DMS153 treated with DMSO at 0.1 percent for 48 hours (cell line): ENCODE measurements around the gene ADIPOR1.
"Not testable (repeated sequence)": the region's sequence is repeated elsewhere in the genome, so short reads cannot be mapped to it uniquely, and the experiment has no call there.

Experiments
- DNase-seq: peaks from one replicate; lab custom pipeline; 2025; ENCODE audit not compliant: unreplicated experiment; lab: John Stamatoyannopoulos, UW

ADIPOR1 gene

DNA sequence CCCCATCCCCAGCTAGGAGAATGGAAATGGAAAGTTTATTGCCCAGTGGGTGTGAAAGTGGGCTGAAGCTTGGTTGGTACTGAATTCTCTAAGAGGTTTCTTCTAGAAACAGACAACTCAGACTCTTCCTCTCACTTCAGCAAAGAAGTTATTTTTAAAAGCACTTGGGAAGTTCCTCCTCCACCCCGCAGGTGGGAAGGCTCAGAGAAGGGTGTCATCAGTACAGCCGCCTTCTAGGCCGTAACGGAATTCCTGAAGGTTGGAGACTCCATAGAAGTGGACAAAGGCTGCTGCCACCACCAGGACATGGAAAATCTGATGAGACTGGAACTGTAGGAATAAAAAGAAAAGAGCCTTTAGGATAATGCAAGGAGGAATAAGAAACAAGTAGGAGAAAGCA is 16.7 kb downstream of the ADIPOR1 start:
- DNase-seq: no peak

DNA sequence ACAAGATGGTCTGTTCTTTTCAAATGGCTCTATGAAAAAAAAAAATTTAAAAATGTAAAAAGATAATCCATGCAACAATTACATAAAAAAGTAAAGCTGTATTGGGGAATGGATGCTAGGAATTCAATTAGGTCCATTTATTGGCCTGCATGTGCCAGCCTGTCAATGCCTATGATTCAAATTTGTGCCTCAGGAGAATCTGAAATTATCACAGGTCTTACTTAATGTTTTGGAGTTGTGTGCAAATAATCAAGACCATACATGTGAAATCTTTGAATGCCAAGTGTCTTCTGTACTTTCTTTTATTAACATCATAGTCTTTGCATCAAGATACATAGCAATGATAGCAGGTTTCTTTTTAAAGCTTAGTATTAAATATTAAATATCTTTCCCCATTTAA is 17.6 kb downstream of the ADIPOR1 start:
- no peak for DNase-seq

DNA sequence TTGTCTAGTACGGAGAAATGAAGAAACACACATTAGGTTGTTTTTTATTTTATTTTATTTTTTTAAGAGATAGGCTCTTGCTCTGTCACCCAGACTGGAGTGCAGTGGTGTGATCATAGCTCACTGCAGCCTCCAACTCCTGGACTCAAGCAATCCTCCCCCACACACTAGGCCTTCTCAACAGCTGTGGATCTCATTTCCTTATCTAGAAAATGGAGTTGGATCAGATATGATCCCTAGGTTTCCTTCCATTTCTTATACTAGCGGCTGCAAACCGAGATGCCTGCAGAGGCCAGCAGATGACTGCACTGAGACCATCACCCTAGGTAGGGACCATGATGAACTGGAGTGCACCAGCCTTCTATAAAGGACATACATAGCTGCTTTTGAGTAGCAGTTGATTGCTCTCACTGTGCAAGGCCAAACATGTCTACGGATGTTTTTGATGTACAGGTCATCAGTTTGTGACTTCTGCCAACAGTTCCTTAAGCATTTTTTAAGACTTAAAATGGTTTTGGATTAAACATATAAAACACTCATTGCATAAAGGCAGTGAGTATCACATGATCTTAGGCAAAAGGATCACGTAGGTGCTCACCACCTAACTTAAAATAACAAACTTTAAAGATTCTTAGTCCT is 19.7 kb downstream of the ADIPOR1 start:
- no peak for DNase-seq

DNA sequence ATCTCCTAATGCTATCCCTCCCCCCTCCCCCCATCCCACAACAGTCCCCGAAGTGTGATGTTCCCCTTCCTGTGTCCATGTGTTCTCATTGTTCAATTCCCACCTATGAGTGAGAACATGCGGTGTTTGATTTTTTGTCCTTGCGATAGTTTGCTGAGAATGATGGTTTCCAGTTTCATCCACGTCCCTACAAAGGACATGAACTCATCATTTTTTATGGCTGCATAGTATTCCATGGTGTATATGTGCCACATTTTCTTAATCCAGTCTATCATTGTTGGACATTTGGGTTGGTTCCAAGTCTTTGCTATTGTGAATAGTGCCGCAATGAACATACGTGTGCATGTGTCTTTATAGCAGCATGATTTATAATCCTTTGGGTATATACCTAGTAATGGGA is 21.7 kb downstream of the ADIPOR1 start:
- DNase-seq: not testable (repeated sequence)

DNA sequence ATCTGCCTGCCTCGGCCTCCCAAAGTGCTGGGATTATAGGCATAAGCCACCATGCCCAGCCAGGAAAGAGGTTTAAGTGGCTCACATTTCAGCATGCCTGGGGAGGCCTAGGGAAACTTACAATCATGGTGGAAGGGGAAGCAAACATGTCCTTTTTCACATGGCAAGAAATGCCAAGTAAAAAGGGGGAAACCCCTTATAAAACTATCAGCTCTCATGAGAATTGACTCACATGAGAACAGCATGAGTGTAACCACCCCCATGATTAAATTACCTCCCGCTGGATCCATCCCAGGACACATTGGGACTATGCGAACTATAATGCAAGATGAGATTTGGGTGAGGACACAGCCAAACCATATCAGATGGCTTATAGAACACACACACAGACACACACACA is 22.3 kb downstream of the ADIPOR1 start:
- DNase-seq: no peak

DNA sequence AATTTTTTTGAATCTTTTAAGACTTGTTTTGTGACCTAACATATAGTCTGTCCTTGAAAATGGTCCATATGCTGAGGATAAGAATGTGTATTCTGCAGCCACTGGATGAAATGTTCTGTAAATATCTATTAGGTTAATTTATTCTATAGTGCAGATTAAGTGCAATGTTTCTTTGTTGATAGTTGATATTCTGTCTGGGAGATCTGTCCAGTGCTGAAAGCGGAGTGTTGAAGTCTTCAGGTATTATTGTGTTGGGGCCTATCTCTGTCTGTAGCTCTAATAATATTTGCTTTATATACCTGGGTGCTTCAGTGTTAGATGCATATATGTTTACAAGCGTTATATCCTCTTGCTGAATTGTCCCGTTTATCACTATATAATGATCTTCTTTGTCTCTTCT is 23.4 kb downstream of the ADIPOR1 start:
- no peak for DNase-seq

DNA sequence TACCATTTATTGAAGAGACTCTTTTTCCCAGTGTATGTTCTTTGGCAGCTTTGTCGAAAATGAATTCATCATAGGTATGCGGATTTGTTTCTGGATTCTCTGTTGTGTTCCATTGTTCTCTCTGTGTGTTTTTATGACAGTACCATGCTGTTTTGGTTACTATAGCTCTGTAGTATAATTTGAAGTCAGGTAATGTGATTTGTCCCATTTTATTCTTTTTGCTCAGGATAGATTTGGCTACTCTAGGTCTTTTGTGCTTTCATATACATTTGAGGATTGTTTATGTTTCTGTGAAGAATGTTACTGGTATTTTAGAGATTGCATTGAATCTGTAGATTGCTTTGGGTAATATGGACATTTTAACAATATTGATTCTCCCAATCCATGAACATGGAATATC is 25.6 kb downstream of the ADIPOR1 start:
- DNase-seq: no peak

DNA sequence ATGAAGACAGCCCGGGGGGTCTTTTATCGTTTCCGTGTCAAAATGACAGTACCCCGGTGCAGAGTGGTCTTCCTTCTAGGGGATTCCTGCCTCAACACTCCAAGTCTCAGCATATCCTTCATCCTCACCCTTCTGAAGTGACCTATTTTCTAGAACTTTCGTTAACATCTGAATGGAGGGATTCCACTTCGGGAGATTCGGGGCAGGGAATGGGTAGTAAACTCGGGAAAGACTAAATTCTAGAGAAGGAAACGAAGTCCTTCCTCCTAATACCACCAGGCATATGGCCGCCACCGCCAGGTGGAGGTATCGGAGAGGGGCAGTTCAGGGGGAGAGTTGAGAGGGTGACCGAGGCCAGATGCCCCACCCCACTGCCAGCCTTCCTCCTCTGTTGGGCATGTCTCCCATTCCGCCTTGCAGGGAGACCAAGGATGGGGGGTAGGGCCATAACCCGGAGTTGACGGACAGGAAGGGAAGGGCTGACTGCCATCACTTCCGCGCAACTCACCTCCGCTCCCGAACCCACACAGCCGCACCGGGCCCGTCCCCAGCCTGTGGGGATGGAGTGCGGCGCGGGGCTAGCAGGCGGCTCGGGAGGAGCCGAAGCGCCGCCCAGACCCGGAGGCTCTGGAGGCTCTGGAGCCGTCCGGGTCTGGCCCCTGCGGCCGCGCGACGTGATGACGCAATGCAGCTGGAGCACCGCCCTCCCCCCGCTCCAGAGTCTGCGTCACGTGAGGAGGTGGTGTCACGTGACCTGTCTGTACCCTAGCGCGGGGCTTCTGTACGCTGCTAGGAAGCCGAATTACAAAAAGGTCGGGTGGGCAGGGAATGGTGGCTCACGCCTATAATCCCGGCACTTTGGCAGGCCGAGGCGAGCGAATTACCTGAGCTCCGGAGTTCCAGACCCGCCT is 31.3 kb downstream of the ADIPOR1 start, which contains the start of gene KLHL12:
TSS of gene KLHL12 (minus strand) at position 654 of the 911 bp plus-strand sequence. CDS start 2,072 bp downstream, outside the sequence.
- DNase-seq: peak; percentile 98

DNA sequence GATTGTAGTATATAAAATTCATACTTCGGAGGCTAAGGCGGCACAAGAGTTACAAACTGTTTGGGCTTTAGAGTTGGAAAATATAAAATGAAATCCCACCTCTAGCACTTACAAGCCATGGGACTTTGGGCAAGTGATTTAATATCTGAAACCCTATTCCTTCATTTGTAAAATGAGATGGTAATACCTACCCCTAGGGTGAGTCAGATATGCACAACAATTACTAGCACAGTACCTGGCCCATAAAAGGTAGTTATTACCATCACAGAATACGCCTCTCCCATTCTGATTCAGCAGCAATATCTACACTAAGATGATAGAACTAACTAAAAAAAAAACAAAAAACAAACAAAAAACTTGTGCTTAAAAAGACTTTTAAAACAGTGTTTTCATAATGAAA is 34.6 kb downstream of the ADIPOR1 start:
- no peak for DNase-seq

DNA sequence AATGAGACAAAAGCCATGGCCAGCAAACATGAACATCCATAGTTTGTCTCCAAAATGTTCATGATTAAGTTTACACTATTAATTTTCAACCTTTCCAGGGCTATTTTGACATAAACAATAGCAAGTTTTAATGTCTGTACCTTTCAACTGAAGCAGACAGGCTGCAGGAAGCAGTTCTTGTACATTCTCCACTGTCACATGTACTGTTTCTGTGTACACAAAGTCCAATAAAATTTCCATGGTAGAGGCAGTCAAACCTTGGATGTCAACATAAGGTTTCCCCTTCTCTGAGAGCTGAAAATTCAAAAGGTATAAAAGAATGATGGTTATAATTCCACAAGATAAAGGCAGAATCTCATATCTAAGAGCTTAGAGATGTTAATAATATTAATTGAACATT is 38.5 kb downstream of the ADIPOR1 start:
- DNase-seq: no peak

DNA sequence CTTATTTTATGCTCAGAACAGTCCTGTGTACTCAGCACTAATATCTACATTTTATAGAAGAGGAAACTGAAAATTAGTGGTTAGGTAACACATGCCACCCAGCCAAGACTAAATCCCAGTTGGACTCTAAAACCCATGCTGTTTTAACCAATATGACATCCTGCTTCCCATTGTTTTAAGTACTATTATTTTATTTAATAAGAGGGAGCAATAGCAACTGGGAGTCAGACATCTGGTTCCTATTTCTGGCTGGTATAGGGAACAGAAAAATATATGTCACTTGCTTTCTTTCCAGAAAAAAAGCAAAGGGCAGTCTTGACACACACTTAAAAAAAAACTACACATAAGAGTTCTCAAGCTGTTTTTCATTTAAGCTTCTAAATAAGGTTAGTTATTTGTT is 43.0 kb downstream of the ADIPOR1 start:
- no peak for DNase-seq

DNA sequence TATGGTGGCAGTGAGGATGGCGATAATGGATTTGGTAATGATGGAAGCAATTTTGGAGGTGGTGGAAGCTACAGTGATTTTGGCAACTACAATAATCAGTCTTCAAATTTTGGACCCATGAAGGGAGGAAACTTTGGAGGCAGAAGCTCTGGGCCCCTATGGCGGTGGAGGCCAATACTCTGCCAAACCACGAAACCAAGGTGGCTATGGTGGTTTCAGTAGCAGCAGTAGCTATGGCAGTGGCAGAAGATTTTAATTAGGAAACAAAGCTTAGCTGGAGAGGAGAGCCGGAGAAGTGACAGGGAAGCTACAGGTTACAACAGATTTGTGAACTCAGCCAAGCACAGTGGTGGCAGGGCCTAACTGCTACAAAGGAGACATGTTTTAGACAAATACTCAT is 45.6 kb downstream of the ADIPOR1 start:
- DNase-seq: not testable (repeated sequence)

DNA sequence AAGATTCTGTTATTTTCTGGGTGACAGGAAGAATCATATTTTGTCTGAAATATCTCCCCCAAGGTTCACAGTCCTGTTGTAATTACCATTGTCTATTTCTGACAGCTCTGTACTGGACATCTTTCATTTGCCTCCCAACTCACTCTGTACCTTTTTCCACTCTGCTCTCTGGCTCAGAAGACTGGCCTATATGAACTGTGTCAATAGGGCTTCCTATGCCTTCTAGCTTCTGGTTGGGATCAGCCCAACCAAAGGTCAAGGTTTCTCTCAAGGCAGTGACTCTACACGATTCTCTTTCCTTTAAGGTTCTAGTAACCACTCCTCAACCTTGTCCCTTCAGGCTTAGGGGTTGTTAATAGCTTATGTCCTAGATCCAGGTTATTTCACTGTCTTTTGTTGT is 48.6 kb downstream of the ADIPOR1 start:
- DNase-seq: no peak

DNA sequence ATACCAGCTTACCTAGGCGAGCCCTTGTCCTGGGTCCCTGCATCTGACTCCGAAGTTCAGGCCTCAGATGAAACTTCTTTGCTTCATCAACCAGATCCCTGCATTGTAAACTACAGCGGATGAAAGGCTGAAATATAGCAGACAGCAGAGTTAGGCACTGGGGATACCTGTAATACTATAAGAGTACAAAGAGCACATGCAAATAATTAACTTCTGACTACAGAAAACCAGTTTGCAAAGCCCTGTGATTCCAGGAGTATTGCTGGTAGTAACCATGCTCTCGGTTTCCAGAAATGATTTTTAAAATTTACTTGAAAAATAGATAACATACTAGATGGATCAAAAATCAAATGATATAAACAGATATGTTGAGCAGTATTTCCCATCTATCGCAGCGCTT is 49.1 kb downstream of the ADIPOR1 start:
- DNase-seq: no peak

DNA sequence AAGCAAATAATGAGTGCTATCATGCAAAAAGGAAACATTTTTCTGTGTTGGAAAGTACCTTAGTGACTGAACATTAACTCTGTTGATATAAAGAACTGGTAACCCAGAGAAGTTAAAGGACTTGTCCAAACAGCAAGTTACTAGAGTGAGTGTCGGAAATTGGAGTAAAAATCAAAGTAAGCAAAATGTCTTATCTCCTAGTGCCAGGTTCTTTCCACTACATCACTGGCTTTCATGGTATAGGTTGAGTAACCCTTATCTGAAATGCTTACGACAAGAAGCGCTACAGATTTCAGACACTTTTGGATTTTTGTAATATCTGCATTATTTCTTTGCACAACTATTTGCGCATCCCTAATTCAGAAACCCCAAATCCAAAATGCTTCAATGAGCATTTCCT is 52.8 kb downstream of the ADIPOR1 start:
- no peak for DNase-seq

DNA sequence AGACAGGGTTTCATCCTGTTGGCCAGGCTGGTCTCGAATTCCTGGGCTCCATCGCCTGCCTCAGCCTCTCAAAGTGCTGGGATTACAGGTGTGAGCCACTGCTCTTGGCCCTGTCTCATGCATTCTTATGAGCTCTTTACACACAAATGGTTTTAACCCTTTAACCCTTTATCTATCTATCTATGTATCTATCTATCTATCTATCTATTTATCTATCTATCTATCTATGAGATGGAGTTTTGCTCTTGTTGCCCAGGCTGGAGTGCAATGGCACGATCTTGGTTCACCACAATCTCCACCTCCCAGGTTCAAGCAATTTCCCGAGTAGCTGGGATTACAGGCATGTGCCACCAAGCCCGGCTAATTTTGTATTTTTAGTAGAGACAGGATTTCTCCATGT is 54.3 kb downstream of the ADIPOR1 start:
- not testable (repeated sequence) for DNase-seq

DNA sequence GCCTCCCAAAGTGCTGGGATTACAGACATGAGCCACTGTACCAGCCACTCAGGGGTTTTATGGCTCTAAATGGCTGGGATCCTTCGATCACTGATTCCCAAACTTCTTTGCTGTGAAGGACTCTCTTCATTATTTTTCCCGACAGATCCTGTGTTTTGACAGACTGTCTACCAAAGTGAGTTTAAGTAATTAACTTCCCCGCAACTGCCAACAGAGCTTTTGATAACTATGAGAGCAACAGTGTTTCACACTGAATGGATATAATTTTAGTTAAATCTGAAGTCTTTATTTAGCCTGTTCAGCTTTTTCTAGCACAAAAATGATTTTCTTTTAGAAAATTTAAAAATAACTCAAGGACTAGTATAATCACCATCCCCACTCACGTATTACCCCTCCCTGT is 56.6 kb downstream of the ADIPOR1 start:
- DNase-seq: no peak

DNA sequence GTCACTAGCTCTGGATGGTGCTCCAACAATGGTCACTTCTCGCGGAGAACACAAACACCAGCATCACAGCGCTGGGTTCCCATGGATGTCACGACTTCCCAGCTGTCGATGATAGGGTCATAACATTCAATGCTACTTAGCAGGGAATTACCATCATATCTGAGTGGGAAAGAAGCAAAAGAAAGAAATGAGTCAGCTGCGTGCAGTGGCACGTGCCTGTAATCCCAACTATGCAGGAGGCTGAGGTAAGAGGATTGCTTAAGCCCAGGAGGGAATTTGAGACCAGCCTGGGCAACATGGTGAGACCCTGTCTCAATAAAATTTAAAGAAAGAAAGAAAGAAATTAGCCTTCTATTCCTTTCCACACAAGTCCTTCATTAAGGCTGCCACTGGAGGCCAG is 65.6 kb downstream of the ADIPOR1 start:
- DNase-seq: no peak
